NCI-H748 treated with DMSO at 0.1 percent for 48 hours (cell line): ENCODE data around the gene NCAPG2.

Experiments
- DNase-seq: peaks from one replicate; lab custom pipeline; 2025; lab: John Stamatoyannopoulos, UW

The NCAPG2 gene

DNA sequence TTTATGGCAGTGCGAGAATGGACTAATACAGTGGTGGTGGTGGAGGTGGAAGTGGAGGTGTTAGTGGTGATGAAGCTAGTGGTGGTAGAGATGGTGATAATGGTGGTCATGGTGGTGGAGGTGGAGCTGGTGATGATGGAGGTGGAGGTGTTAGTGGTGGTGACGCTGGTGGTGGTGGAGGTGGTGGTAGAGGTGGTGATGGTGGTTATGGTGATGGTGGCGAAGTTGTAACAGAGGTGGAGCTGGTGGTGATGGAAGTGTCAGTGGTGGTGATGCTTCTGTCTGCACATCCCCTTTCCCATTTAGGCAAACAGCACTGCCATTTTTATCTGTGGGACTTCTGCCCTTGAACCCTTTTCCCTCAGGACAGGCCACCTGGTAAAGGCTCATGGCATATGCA, 109.5 kb downstream of the NCAPG2 start:
- DNase-seq: no peak

DNA sequence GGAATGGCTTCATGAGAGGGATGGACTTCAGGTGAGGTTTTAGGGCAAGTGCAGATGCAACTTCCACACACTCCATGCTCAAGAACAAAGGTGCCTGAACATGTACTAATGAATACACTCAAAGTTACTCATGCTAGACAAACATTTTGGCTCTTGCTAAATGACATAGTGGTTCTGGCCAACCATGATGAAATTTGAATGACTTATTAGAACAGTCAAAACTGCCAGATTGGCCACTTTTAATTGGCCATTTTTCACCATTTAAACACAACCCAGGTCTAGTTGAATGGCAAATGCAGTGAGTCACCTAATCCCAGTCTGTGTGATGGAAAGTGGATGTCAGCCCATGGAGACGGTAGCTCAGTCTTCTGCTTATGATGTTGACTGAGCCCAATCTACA, 112.1 kb downstream of the NCAPG2 start:
- no peak for DNase-seq

DNA sequence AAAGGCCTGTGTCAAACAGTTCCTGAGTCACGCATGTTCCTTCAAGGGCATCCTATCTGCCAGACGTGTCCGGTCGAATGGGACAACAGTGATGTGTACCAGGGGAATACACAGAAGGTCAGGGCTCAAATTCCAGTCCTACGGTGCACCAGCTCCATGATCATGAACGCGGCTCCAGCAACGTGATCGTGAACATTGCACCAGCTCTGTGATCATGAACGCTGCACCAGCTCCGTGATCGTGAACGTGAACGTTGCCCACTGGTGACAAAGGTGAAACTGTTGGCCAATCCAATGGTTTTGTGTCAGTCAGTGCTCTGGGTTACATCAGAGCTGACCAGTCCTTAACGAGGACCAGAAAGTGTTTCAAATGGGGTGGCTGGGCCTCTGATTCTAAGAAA, 112.7 kb downstream of the NCAPG2 start:
- DNase-seq: no peak

DNA sequence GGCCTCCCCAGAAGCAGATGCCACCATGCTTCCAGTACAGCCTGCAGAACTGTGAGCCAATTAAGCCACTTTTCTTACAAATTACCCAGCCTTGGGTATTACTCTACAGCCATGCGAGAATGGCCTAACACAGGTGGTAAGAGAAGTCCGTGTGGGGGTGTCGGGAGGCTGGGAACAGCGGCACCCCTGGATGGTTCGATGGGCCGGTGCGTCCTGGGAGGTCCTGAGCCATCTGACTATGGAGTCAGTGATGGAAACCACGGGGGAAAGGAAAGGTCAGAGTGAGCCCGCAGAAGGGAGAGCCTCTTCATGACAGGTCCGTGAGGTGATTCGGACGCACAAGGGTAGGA, 114.4 kb downstream of the NCAPG2 start:
- no peak for DNase-seq

DNA sequence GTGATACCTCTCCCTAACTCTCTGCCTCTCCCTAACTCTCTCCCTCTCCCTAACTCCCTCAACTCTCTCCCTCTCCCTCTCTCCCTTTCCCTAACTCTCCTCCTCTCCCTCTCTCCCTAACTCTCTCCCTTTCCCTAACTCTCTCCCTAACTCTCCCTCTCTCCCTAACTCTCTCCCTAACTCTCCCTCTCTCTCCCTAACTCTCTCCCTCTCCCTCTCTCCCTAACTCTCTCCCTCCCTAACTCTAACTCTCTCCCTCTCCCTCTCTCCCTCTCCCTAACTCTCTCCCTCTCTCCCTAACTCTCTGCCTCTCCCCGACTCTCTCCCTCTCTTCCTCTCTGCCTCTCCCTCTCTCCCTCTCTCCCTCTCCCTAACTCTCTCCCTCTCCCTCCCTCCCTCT, 115.0 kb downstream of the NCAPG2 start:
- DNase-seq: no peak

DNA sequence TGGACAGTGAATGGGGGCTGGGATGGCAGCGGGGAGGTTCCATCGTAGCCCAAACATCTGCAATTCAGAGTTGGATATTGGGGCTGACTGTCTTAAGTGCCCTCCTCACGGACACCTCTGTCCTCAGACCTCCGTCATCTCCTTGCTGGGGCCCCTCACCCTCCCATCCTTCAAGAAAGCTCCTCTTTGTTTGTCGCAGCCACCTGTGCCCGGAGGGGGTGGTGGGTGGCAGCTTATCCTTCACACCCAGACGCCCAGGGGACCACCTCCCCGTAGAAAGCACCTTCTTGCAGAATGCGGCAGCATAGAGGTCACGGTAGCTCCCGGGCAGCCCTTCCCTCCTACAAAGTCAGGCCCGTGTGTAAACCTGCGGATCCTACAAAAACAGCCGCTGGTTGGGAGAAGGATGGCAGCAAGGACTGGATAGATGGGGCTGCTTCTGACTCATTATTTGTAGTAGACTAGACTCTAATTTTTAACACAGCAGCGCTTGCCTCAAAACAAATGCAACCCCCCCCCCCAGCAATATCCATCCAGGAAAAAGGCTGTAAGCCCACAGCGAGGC, 115.6 kb downstream of the NCAPG2 start:
- no peak for DNase-seq

DNA sequence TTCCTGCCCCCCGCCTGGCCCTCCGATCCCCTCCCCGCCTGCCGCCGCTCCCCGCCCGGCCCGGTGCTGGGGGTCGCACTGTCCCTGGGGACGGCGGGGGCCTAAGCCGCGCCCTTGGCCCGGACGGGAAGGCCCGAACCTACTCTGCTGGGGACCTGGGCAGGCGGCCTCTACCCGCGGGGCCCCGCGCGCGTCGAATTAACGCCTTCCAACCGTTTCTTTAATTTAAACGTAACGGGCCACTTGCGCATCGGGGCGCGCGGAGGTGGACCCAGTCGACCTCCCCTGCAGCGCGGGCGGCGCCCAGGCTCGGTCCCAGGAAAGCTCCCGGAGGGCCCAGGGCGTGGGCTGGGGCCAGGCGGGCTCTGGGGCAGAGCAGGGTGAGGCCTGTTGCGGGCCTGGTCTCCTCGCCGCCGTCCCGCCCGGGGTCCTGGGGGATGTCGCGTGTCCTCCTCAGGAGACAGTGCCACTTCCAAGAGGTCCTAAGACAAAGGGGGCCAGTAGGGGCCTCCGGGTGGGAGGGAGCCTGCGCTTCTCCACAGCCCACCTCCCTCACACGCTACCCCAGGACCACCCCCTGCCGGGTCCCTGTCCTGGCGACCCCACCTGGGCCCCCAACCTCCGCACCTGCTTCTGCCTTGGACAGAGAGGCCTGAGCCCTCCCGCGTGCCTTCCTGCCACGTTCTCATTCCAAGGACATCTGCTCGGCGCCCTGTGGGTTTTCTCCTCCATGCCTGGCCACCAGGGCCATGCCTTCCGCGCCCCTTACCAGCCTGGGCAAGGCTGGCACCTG, 116.3 kb downstream of the NCAPG2 start:
- no peak for DNase-seq

DNA sequence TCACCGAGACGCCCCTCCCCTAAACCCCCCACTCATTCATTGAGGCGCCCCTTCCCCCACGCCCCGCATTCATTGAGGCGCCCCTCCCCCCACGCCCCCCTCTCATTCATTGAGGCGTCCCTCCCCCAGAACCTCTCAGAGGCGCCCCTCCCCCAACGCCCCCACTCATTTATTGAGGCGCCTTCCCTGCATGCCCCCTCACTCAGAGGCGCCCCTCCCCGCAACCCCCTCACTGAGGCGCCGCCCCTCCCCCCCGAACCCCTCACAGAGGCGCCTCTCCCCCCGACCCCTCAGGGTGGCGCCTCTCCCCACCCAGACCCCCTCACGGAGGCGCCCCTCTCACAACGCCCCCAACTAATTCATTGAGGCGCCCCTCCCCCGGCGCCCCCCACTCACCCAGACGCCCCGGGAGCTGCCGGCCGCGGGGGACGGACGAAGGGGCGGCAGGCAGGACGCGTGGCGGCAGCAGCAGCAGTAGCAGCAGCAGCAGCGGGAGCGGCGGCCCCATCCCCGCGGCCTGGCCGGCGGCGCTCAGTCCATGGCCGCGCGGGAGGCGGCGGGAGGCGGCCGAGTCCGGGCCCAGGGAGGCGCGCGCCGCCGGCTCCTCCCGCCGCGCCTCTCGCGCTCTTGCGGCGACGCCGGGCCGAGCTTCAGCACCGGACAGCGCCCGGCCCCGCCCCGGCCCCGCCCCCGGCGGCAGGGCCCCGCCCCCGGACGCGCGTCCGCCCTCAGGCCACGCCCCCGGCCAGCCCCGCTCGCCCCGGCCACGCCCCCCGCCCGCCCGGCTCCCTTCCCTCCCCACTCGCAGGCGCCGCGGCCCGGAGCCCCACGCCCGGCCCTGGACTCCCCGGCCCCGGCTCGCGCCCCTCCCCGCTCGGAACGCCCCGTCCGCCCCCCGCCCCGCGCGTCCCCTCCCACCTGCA, 117.2 kb downstream of the NCAPG2 start, which contains the start of gene PTPRN2:
TSS of gene PTPRN2 (minus strand) at position 662 of the 923 bp plus-strand sequence.
- DNase-seq: peak; percentile 16

DNA sequence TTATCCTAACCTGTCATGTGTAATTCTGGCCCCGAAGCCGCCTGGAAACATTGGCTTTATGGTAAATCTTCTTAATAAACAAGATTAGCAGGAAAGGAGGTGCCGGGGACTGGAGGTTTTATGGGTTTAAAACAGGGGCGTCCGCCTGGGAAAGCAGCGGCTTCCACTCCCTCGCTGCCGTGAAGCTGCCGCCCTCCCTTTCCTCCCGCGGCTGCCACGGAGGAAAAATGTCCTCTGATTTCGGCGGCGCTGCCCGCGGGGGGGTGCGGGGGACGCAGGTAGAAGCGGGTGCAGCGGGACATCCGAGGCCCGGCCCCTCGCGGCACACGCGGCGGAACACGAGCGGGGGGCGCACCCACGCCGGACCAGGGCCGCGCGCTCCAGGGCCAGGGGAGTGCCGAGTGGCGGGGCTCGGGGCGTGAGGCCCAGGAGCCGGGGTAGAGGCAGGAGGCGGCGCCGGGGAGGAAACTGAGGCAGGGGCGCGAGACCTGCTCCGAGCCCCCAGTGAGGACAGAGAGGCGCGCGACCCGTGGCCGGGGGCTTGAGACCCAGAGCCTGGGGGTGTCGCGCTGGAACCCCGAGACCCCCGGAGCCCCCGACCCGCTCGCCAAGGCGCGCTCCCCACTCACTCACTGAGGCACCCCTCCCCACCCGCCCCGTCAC, 118.0 kb downstream of the NCAPG2 start:
- DNase-seq: no peak

DNA sequence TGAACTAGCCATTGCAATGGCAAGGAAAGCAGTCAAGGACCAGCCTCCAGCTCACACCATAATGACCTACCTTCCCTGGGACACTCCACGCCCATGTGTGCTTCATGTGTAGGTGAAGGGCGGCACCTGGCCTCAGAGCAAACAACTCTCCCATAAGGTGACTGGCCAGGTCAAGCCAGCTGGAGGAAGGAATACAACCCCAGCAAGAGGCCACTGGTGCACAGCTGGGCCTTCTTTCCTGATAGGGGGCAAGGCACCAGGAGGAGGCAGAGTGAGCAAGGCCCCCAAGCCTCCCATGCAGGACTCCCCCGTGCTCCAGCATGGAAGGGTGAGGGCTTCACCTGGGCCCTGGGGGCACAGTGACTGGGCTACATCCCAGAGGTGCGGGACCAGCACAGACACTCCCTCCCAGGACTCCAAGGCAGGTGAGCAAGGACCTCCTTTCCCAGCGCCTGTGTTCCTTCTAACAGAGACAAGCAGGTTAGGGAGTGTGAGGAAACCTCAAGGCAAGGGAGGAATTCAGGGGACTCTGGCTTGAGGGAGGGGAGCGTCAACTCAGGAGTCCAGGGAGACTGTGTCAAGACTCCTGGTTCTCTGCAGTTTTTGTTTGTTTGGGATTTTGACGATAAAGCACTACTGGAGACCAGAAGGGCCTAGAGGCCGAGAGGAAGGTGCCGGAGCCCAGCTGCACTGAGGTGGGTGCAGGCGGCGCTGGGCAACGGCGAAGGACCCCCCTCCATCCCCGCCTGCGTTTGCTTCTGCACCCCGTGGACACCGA, 118.7 kb downstream of the NCAPG2 start:
- DNase-seq: no peak

DNA sequence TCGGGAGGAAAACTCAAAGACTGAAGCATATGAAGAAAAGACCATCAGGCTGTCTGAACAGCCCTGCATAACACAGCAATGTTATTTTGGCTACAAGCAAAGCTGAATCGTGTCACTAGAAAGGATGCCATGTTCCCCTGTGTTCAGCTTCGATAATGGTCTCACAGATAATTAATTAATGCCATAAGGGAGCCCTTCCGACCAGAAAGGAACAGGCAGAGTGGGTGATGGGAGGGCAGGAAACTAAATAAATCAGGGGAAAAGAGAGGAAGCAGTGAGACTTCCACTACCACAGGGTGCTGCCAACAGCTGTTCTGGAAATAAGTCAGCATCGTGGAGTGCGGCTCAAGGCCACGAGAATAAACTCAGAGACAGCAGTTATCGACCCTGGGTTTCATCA, 120.2 kb downstream of the NCAPG2 start:
- no peak for DNase-seq

DNA sequence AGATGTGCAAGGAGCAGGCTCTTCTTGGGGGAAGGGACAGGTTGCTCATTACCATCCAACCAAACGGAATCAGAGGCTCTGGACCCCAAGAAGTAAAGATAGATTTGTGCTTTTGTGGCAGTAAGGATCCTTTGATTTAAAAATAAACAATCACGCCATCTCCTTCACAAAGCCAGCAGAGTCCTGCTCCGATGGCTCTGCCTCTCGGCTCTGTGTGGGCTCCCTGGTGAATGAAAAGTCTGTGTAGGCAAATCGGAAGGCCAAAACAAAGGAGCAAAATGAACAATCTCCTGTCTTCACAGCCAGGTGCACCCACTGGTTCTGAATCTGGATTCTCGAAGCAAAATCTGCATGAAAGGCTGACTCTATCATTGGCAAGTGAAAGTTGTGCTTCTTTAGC, 120.8 kb downstream of the NCAPG2 start:
- DNase-seq: no peak

DNA sequence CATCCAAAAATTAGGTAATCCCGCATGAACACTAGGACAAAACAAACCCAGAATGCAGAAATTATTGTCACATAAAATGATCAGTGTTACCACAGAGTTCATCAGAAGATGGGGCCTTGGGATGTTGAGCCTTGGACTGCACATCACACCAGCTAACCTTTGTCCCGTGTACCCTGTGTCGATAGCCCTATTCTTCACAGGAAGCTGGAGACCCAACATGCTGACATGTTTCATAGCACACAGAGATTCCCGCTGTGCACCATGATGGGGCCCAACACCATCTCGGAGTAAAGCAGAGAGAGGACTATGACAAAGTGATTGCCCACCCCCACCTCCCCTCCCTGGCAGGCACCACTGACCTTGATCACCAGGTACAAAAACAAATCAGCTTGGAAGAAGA, 121.5 kb downstream of the NCAPG2 start:
- DNase-seq: no peak

DNA sequence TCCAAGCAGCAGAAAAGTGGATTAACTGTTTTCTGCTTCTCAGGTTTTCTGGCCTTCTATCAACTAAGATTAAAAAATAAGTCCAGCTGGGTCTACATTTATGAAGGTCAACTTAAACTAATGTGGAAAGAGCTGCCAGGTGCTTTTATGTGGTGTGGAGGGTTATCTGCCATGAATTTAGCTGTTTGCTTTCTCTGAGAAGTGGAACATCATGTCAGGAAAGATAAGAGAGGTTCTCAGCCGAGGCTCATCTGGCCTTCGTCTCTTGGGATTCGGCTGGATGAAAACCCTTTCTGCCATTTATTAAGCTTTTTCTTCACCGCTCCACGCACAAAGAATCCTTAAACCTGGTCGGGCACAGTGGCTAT, 122.5 kb downstream of the NCAPG2 start:
- no peak for DNase-seq

DNA sequence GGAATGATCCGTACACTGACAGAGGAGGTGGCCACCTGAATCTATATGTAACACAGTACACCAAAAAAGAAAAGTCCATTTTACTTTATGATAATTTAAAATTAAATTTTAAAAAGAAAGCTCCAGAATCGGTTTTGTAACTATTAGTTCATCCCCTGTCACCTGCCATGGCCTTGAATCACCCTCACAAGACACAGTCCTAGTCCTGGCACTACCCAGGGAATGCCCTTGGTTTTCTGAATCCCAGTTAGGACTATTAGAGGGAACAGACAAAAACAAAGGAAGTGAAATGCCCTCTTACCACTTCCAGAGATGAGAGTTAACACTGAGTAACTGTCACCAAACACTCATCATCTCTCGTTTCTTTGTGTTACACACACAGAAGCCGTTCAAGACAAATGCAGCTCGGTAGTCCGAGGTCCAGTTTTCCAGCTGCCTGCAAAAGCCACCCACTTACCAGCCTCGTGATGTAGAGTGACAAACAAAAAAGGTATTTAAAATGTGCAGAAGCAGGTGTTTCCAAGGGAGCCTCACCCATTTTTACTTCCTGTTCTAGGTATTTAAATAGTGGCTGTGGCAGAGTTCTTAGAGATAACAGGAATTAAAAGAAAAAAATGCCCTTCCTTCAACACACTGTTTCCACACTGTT, 123.0 kb downstream of the NCAPG2 start:
- peak; percentile 89 for DNase-seq
